Panc1 (cell line): ENCODE measurements around the gene AZGP1.

Source experiments
- POLR2AphosphoS5 ChIP-seq: IDR thresholded peaks from 2 replicates; pipeline ENCODE4 v1.6.1; 2012; ENCODE audit warnings: mild to moderate bottlenecking, low read depth, low read length, moderate library complexity
- SIN3A ChIP-seq: IDR thresholded peaks from 2 replicates; pipeline ENCODE4 v1.6.1; 2012; ENCODE audit warnings: low read depth, mild to moderate bottlenecking, low read length, moderate library complexity, borderline replicate concordance; ENCODE audit not compliant: insufficient read depth
- TCF7L2 ChIP-seq: IDR thresholded peaks from 2 replicates; pipeline ENCODE4 v1.6.1; 2011; ENCODE audit warnings: mild to moderate bottlenecking, low read depth, low read length, inconsistent platforms
- TF ChIP-seq, protein P1 (sequence below): fragments of 450-650 bp; IDR thresholded peaks from 2 replicates; pipeline ENCODE4 v1.5.1; 2017; ENCODE audit warnings: mild to moderate bottlenecking
- TF ChIP-seq, protein P2 (sequence below), 2 experiments: IDR thresholded peaks; 2 replicates each; pipeline ENCODE4 v1.6.1; 2011 to 2012; ENCODE audit warnings: low read depth in 2 of 2, control low read depth in 1 of 2, low read length in 1 of 2, mild to moderate bottlenecking in 1 of 2, moderate library complexity in 1 of 2; ENCODE audit not compliant: insufficient read depth in 1 of 2

DNA sequence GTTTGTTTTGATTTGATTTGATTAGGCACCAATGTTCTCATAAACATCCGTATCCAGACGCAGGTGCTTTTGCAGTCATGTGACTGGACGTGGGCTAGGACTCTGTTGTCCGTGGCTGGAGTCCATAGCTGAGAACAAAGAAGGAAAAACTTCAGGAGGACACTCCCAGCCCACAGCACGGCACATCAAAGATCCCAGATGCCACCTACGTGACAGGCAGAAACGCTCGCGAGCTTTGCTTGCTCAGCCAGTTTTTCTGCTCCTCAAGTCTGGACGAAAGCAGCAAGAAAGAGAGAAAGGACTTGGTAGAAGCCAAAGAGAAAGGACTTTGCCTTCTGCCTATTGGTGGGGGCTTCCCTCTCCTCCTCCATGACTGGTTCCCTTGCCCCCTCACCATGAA, 32.7 kb upstream of the AZGP1 start:
- TF ChIP-seq, protein P1, sequence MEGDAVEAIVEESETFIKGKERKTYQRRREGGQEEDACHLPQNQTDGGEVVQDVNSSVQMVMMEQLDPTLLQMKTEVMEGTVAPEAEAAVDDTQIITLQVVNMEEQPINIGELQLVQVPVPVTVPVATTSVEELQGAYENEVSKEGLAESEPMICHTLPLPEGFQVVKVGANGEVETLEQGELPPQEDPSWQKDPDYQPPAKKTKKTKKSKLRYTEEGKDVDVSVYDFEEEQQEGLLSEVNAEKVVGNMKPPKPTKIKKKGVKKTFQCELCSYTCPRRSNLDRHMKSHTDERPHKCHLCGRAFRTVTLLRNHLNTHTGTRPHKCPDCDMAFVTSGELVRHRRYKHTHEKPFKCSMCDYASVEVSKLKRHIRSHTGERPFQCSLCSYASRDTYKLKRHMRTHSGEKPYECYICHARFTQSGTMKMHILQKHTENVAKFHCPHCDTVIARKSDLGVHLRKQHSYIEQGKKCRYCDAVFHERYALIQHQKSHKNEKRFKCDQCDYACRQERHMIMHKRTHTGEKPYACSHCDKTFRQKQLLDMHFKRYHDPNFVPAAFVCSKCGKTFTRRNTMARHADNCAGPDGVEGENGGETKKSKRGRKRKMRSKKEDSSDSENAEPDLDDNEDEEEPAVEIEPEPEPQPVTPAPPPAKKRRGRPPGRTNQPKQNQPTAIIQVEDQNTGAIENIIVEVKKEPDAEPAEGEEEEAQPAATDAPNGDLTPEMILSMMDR, result no peak
- TF ChIP-seq POLR2AphosphoS5 (no peak), TCF7L2 (peak; percentile 67; the same call in 1 of the 2 replicates), SIN3A (no peak)
- TF ChIP-seq, protein P2, sequence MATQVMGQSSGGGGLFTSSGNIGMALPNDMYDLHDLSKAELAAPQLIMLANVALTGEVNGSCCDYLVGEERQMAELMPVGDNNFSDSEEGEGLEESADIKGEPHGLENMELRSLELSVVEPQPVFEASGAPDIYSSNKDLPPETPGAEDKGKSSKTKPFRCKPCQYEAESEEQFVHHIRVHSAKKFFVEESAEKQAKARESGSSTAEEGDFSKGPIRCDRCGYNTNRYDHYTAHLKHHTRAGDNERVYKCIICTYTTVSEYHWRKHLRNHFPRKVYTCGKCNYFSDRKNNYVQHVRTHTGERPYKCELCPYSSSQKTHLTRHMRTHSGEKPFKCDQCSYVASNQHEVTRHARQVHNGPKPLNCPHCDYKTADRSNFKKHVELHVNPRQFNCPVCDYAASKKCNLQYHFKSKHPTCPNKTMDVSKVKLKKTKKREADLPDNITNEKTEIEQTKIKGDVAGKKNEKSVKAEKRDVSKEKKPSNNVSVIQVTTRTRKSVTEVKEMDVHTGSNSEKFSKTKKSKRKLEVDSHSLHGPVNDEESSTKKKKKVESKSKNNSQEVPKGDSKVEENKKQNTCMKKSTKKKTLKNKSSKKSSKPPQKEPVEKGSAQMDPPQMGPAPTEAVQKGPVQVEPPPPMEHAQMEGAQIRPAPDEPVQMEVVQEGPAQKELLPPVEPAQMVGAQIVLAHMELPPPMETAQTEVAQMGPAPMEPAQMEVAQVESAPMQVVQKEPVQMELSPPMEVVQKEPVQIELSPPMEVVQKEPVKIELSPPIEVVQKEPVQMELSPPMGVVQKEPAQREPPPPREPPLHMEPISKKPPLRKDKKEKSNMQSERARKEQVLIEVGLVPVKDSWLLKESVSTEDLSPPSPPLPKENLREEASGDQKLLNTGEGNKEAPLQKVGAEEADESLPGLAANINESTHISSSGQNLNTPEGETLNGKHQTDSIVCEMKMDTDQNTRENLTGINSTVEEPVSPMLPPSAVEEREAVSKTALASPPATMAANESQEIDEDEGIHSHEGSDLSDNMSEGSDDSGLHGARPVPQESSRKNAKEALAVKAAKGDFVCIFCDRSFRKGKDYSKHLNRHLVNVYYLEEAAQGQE (IDR thresholded peaks at IDR 0.05; ENCODE audit: insufficient read depth in 1 of 2, low read depth in 2 of 2, low read length in 1 of 2), result no peak
